Activated naive CD8-positive, alpha-beta T cell treated with anti-CD3 and anti-CD28 coated beads, Interleukin-2, amount 50 U/mL, for 24 hours (primary cell): Measurements from ENCODE around the gene SNAI1.
A peak's percentile ranks its signal among the peaks of the same experiment; 100 is the strongest.
"Not testable (repeated sequence)": the region's sequence is repeated elsewhere in the genome, so short reads cannot be mapped to it uniquely, and the experiment has no call there.

Experiments
- ATAC-seq: fragments of 150-1000 bp; cut with Tn5 transposase; one replicate; pipeline ENCODE4 v1.10.0; 2021
- DNase-seq: peaks from one replicate; pipeline ENCODE4 v3.0.0; 2021
- H3K27ac Mint-ChIP-seq: one replicate; pipeline ENCODE4 v1.8.0; 2021; ENCODE audit warnings: mild to moderate bottlenecking, mixed read lengths
- H3K27me3 Mint-ChIP-seq: one replicate; pipeline ENCODE4 v1.8.0; 2021; ENCODE audit warnings: mixed read lengths
- H3K36me3 Mint-ChIP-seq: one replicate; pipeline ENCODE4 v1.8.0; 2021; ENCODE audit warnings: low read depth, mixed read lengths
- H3K4me1 Mint-ChIP-seq: one replicate; pipeline ENCODE4 v1.8.0; 2021; ENCODE audit warnings: mixed read lengths
- H3K4me3 Mint-ChIP-seq: one replicate; pipeline ENCODE4 v1.8.0; 2021; ENCODE audit warnings: mild to moderate bottlenecking, moderate library complexity, mixed read lengths
- H3K9me3 Mint-ChIP-seq: one replicate; pipeline ENCODE4 v1.8.0; 2021; ENCODE audit warnings: mixed read lengths

SNAI1 gene

DNA sequence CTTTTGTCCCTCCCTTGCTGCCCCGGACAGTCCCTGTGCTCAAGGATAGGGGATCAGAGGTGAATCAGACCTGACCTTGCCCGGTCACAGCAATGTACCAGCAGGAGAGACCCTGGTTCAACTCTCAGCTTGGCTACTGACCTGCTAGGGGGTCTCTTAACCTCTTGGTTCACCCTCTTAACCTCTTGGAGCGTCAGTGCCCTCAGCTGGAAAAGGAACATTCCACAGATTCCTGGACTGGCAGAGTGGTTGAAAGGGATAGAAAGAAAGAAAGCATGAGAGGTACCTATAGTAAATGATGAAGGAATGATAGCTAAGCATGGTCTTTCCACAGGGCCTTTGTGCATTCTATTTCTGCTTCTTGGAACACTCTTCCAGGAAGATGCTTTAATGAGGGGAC, 25.2 kb downstream of the SNAI1 start:
- Mint-ChIP-seq H3K4me3 (no peak overlapping the region), H3K27ac (no peak overlapping the region), H3K9me3 (no peaks in the 10 kb centered on the region), H3K27me3 (peaks cover 30% of the 10 kb centered on the region), H3K36me3 (no peaks in the 10 kb centered on the region), H3K4me1 (peaks cover 24% of the 10 kb centered on the region)
- no peak for ATAC-seq
- DNase-seq = no peak

DNA sequence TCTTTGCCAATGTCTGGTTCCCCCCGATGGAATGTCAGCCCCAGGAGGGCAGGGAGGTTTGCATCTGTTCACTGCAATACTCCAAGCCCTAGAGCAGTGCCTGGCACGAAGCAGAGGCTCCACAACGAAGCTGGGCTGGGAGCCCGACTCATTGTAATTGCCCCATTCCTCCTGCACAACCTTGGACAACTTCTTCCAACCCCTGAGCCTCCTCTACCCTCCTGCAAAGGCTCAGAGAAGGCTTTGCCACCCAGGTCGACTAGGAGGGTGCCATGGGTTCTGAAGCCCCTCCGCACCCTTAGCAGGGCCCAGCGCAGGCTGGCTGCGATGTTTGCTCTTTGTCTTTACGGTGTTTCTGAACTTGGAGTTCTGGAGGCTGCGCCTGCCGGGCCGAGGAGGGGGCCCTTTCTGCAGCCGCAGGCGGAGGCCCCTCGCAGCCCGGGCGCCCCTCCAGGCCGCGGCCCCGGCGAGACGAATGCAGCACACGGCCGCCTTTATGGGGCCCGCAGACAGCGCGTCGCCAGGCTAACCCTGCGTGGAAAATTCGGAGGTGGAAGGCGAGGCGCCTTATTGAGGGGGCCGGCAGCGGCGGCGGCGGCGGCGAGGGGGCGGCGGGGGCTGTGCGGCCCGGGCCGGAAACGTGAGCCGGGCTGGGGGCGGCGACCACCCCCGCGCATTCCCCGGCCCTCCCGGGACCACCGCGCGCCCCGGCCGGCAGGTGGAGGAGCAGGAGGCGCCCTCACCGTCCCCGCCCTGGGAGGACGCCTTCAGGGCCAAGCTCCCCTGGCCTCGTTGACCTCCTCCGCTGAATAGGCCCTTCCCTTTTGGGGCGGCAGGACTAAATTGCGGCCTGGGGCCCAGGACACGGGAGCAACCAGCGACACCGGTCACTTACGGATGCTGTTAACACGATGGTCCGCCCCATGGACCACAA, 27.0 kb downstream of the SNAI1 start:
- ATAC-seq (no peak), DNase-seq (no peak)
- Mint-ChIP-seq H3K4me1 (peaks cover 19% of the 10 kb centered on the region), H3K36me3 (no peaks in the 10 kb centered on the region), H3K27me3 (peaks cover 32% of the 10 kb centered on the region), H3K9me3 (no peaks in the 10 kb centered on the region), H3K4me3 (no peak overlapping the region), H3K27ac (no peak overlapping the region)

DNA sequence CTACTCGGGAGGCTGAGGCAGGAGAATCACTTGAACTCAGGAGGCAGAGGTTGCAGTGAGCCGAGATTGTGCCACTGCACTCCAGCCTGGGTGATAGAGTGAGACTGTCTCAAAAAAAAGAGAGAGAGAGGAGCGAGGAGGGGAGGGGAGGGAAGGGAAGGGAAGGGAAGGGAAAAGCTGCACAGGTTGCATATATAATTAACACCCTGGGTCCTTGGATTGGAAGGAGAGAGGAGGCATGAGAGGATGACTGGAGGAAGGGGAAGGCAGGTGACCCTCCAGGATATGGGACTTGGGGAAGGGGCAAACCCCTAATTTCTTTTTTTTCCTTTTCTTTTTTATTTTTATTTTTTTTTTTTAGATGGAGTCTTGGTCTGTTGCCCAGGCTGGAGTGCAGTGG, 28.8 kb downstream of the SNAI1 start:
- not testable (repeated sequence) for DNase-seq, H3K4me3 Mint-ChIP-seq, H3K9me3 Mint-ChIP-seq, H3K36me3 Mint-ChIP-seq, ATAC-seq, H3K27ac Mint-ChIP-seq
- Mint-ChIP-seq H3K27me3 (peaks cover 26% of the 10 kb centered on the region), H3K4me1 (peaks cover 10% of the 10 kb centered on the region)

DNA sequence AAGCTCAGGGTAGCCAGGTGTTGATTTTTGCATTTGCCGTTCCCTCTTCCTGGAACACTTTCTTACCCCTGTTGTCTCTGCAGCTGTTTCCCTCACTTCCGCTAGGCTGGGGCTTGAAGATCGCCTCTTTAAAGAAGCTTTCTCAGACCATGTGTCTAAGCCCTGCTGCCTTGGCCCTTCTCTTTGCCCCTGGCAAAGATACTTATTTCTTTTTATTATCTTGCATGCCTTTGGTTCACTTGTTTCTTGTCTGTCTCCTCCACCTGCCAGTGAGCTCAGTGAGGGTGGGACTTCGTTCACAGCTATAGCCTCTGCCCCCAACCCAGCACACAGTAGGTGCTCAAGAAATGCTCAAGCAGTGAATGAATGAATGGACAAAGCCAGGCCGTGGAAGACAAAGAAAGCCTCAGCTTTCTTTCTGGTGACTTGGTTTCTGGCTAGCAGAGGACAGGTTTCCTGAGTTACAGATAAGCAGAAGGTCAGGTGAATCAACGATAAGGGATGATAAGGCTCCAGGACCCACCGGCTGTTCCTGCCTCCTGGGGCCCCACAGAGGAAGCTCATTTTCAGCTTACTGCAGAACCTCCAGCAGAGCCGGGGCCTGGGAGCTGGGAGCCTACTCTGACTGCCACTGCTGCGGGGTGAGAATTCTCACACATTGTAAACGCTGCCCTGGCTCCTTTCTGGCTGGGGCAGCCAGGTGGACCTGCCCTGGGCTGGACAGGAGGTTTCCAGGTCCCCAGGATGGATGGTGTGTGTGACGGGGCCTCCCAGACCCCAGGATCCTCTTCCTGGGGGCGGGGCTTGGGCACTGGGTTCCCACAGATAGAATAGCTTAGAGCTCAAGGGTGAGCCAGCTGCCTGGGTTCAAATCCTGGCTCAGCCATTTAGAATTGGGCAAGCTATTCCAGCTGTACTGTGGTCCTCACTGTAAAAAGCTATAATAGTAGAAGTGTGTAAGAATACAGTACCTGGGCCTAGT, 29.8 kb downstream of the SNAI1 start:
- Mint-ChIP-seq H3K9me3 (no peaks in the 10 kb centered on the region), H3K36me3 (no peaks in the 10 kb centered on the region), H3K4me3 (no peak overlapping the region), H3K4me1 (peaks cover 7% of the 10 kb centered on the region), H3K27me3 (peaks cover 28% of the 10 kb centered on the region), H3K27ac (no peak overlapping the region)
- DNase-seq (no peak), ATAC-seq (no peak)

DNA sequence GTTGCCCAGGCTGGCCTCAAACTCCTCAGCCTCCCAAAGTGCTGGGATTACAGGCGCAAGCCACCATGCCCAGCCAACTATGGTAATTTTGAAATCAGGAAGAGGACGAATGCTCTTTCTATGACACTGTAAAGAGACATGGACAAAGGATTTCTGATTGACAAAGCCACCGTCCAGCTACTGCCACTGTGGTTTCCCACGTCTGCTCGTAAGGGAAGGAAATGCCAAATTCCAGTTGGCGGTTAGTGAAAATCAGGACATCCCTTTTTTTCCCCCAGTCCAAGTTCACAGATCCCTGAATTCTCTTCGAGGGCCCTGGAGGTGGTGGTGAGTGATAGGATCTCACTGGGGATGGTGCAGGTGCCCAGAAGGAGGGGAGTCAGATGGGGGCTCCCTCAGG, 31.2 kb downstream of the SNAI1 start:
- Mint-ChIP-seq H3K9me3 (no peaks in the 10 kb centered on the region), H3K27me3 (peaks cover 24% of the 10 kb centered on the region), H3K4me3 (no peak overlapping the region), H3K27ac (no peak overlapping the region), H3K36me3 (no peaks in the 10 kb centered on the region), H3K4me1 (peaks cover 7% of the 10 kb centered on the region)
- no peak for ATAC-seq
- DNase-seq = no peak

DNA sequence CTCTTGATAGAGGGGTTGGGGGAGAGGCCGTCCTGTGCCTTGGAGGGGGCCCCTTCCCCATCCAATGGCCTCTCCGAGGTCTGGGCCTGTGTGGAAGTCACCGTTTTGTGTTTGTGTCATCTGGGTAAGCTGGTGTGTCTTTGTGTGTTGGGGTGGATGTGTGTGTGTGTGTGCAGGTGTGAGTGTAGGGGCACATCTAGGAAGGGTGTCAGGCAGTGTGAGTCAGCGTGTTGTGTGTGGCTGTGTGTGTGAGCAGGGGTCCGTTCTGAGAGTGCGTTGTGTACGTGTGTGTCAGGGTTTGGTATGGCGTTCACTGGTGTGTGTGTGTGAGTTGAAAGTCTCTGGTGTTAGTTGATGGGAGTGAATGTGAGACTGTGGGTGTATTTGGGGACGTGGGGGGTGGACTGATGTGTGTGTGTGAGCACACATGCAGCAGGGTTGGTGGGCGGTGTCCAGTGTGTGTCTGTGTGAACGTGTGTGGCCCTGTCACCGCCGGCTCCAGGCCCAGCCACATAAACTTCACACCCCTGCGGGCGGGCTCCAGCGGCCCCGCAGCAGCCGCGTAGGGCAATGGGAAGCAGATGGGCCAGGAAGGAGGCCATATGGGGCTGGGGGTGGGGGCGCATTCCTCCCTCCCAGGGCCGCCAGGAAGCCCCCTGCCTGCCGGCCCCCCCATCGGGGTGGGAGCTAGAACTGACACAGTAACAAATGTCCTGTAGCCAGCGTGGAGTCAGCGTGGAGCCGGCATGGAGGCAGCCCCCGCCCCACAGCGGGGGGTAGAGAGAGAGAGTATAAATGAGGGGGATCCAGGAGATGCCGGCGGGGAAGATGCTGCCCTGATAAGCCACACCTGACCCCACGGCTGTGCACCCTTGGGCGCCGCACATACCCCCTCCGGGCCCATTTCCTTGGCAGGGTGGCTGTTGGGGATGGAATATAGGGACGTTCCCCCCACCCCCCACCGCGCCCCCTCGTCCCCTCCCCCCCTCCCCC, 32.1 kb downstream of the SNAI1 start:
- H3K4me3 Mint-ChIP-seq = no peak overlapping the region
- DNase-seq = no peak
- no peak for ATAC-seq
- no peaks in the 10 kb centered on the region for H3K36me3 Mint-ChIP-seq
- no peaks in the 10 kb centered on the region for H3K9me3 Mint-ChIP-seq
- H3K27ac Mint-ChIP-seq = no peak overlapping the region
- H3K4me1 Mint-ChIP-seq = peaks cover 7% of the 10 kb centered on the region
- peaks cover 21% of the 10 kb centered on the region for H3K27me3 Mint-ChIP-seq

DNA sequence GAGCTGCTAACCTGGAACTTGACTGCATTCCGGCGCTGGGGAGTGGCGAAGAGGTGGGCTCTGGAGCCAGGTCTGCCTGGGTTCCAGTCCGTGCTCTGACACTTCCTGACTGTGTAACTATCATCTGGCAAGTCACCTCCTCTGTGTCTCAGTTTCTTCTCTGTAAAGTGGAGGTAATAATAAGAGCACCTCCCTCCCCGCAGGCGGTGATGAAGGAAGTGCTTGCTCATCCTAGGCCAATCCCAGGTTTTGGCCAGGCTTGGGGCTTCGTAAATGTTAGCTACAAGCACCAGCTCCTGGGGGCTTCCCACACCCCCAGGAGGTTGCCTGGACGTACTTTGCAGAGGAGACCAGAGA, 32.8 kb downstream of the SNAI1 start:
- Mint-ChIP-seq H3K9me3 (no peaks in the 10 kb centered on the region), H3K27me3 (peaks cover 16% of the 10 kb centered on the region), H3K36me3 (no peaks in the 10 kb centered on the region), H3K27ac (no peak overlapping the region), H3K4me1 (peaks cover 10% of the 10 kb centered on the region), H3K4me3 (no peak overlapping the region)
- ATAC-seq = no peak
- DNase-seq = no peak

DNA sequence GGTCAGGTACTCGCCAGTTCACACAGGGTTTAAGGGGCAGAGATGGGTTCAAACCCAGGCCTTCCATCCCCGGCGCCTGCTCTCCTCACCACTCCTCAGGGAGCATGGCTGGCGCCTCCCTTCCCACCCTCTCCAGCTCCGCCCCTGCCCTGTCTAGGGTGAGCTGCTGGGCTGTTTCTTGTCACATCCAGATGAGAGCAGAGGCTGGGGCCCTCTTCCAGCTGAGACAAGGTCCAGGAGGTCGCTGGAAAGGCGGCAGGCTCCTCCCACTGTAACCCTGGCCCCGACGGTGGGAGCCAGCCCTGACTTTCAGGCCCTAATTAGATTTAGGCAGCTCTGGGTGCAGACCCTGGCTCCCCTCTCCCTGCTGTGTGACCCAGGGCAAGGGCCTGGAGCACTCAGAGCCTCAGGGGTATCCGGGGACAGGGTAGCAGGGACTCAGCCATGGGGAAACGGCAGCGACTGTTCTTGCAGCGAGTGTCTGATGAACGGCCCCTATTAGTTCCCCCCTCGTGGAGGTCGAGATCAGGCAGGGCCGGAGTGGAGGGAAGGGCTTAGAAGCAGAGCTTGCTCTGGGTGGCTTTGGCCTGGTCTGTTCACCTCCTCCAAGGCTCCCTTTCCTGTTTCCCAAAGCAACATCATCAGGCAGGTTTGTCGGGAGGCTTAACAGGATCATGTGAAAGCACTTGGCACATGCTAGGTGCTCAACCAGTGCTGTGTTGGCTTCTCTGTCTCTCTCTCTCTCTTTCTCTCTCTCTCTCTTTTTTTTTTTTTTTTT, 33.4 kb downstream of the SNAI1 start:
- H3K9me3 Mint-ChIP-seq = no peaks in the 10 kb centered on the region
- peaks cover 14% of the 10 kb centered on the region for H3K27me3 Mint-ChIP-seq
- no peaks in the 10 kb centered on the region for H3K36me3 Mint-ChIP-seq
- DNase-seq (no peak), ATAC-seq (no peak)
- H3K4me3 Mint-ChIP-seq = no peak overlapping the region
- H3K27ac Mint-ChIP-seq = no peak overlapping the region
- H3K4me1 Mint-ChIP-seq = peaks cover 10% of the 10 kb centered on the region

DNA sequence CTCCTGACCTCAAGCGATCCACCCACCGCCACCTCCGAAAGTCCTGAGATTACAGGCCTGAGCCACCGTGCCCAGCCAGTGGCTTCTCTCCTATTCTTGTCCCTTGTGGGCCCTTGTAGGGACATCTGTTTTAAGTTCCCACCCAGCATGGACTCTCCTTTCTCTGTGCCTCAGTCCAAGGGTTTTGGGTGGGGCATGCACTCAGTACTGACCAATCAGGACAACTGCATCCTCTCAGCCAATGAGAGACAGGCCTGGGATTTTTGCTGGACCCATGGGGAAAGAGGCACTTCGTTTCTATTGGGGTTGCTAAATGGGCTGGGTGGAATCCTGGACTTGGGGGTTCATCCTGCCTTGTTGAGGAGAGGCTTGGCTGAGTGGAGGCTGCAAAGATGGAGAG, 34.4 kb downstream of the SNAI1 start:
- no peak overlapping the region for H3K27ac Mint-ChIP-seq
- H3K4me1 Mint-ChIP-seq = peaks cover 7% of the 10 kb centered on the region
- no peak overlapping the region for H3K4me3 Mint-ChIP-seq
- DNase-seq (no peak), ATAC-seq (no peak)
- H3K9me3 Mint-ChIP-seq = no peaks in the 10 kb centered on the region
- H3K27me3 Mint-ChIP-seq = peaks cover 11% of the 10 kb centered on the region
- H3K36me3 Mint-ChIP-seq = no peaks in the 10 kb centered on the region

DNA sequence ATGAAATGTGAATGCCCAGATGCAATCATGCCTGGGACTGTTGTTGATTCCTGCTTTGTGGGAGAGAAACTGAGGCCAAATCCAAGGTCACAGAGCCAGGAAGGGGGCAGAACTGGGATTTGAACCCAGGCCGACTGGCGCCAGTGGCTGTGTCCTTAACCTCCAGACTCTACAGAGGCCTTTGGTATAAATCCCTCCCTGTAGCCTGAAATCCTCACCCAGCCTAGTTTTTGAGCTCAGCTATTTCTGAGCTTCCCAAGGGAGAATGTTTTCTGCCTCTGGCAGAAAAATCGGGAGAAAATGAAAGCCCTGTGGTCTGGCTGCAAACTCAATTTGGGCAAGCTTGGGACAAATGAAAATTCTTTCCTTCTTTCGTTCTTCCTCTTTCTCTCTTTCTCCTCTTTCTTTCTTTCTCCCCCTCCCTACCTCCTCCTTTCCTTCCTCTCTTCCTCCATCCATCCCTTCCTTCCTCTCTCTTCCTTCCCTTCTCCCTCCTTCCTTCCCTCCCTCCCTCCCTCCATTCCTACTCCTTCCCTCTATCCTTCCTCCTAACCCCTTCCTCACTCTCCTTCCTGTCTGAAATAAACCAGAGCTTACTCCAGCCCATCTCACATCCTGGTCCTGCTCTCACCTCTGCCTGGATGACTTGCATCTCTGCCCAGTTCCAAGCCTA, 34.9 kb downstream of the SNAI1 start:
- Mint-ChIP-seq H3K4me3 (no peak overlapping the region), H3K4me1 (peaks cover 3% of the 10 kb centered on the region), H3K27me3 (peaks cover 10% of the 10 kb centered on the region), H3K36me3 (no peaks in the 10 kb centered on the region), H3K27ac (no peak overlapping the region), H3K9me3 (no peaks in the 10 kb centered on the region)
- DNase-seq (no peak), ATAC-seq (no peak)

DNA sequence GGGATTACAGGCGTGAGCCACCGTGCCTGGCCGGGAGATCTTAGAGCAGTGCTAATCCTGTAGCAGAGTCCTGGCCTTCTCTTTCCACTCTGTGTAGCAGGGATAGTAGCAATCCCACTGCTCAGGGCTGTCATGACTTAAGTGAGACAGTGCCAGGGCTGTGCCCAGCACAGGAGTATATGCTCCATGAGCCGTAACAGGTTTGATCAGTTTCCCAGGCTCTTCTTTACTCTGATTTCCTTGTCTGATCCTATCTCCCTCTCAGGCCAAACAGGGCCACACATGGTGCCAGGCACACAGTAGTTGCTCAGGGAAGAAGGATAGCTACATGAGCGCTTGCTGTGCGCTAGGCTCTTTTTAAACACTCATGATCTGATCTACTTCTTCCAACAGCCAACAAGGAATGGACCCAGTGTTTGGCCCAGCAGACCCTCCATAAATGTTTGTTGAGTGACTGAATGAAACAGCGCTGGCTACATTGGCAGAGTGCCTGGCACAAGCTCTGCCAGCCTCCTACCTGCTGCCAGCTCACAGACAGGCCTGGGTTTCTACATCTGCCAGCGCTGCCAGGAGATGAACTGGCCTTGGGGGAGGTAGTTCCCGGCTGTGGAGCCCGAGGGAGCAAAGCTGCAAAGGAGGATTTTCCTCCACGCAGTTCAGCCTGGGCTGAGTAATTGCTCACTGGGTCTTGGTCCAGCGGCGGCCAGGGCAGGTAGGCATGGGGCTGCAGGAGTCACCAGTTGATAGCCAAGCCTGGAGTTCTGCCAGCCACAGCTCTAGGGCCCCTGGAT, 36.9 kb downstream of the SNAI1 start:
- no peak for ATAC-seq
- H3K9me3 Mint-ChIP-seq = no peaks in the 10 kb centered on the region
- H3K27me3 Mint-ChIP-seq = peaks cover 8% of the 10 kb centered on the region

DNA sequence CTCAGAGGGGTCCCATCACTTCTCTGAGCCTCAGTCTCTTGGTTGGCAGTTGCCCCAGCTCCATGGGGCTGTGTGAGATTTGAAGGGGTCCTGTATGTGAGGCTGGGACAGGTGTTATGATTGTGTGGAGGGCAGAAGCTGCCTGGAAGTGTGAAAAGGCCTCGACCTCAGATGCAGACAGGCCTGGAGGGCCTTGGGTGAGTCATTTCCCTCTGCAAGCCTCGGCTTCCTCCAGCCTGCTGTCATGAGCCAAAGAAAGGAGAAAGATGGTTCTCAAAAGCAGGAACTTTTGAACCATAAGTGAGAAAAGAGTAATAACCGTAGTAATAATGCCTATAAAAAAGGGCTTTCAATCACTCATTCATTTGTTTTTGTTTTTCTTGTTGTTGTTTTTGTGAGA, 37.5 kb downstream of the SNAI1 start:
- ATAC-seq = peak; percentile 49
- H3K27ac Mint-ChIP-seq = no peak overlapping the region
- no peaks in the 10 kb centered on the region for H3K36me3 Mint-ChIP-seq
- H3K4me3 Mint-ChIP-seq = no peak overlapping the region
- H3K4me1 Mint-ChIP-seq = peaks cover 3% of the 10 kb centered on the region
- no peak for DNase-seq
- H3K27me3 Mint-ChIP-seq = peaks cover 7% of the 10 kb centered on the region
- H3K9me3 Mint-ChIP-seq = no peaks in the 10 kb centered on the region

More for the DNA sequence above, 36.9 kb downstream of the SNAI1 start:
- Mint-ChIP-seq H3K4me1 (peaks cover 3% of the 10 kb centered on the region), H3K36me3 (no peaks in the 10 kb centered on the region), H3K27ac (no peak overlapping the region), H3K4me3 (no peak overlapping the region)
- DNase-seq = no peak
